Fibroblast of lung (primary cell): ENCODE measurements around the gene GLTPD2. TPM values are rescaled to one million over a fixed set of nuclear protein-coding genes. Genes with fewer than 3 reads are reported as not detected.

ENCODE experiments used
- DNase-seq, 2 donors: peaks; one replicate each; pipeline versions ENCODE4 v3.0.0 to v3.0.0-alpha.2; 2010; ENCODE audit warnings: low read depth in 2 of 2
- H2AFZ ChIP-seq: 2 replicates; pipeline ENCODE4 v1.5.1; 2012; ENCODE audit warnings: low read length, control low read depth, inconsistent platforms
- H3K27ac ChIP-seq: 2 replicates; pipeline ENCODE4 v1.5.1; 2011; ENCODE audit warnings: low read length, control low read depth; ENCODE audit not compliant: insufficient read depth
- H3K27me3 ChIP-seq: 2 replicates; pipeline ENCODE4 v1.5.1; 2011; ENCODE audit warnings: mild to moderate bottlenecking, low read length; ENCODE audit not compliant: control insufficient read depth, insufficient read depth
- H3K36me3 ChIP-seq: 2 replicates; pipeline ENCODE4 v1.5.1; 2011; ENCODE audit warnings: low read length; ENCODE audit not compliant: control insufficient read depth, insufficient read depth
- H3K4me1 ChIP-seq: 2 replicates; pipeline ENCODE4 v1.5.1; 2011; ENCODE audit warnings: low read length; ENCODE audit not compliant: control insufficient read depth, insufficient read depth; ENCODE audit errors: extremely low read depth
- H3K4me2 ChIP-seq: 2 replicates; pipeline ENCODE4 v1.5.1; 2011; ENCODE audit warnings: low read length, control low read depth; ENCODE audit not compliant: insufficient read depth; ENCODE audit errors: extremely low read depth
- H3K4me3 ChIP-seq, 4 experiments: fragments of 200-600 bp in 1 of 4; sonication (generic) in 1 of 4; replicated peaks in 1 of 4; 2 replicates each; pipeline ENCODE4 v1.5.1; 2011 to 2016; ENCODE audit warnings: low read length in 4 of 4, low read depth in 3 of 4, mild to moderate bottlenecking in 3 of 4, control low read depth in 2 of 4, inconsistent platforms in 1 of 4, mixed read lengths in 1 of 4; ENCODE audit not compliant: insufficient read depth in 1 of 4; ENCODE audit errors: control extremely low read depth in 1 of 4
- H3K79me2 ChIP-seq: 2 replicates; pipeline ENCODE4 v1.5.1; 2012; ENCODE audit warnings: mild to moderate bottlenecking, low read length, inconsistent platforms; ENCODE audit not compliant: control insufficient read depth, insufficient read depth
- H3K9ac ChIP-seq: 2 replicates; pipeline ENCODE4 v1.5.1; 2011; ENCODE audit warnings: mild to moderate bottlenecking, low read length, control low read depth; ENCODE audit not compliant: insufficient read depth
- H3K9me3 ChIP-seq: 2 replicates; pipeline ENCODE4 v1.5.1; 2012; ENCODE audit warnings: low read depth, low read length; ENCODE audit not compliant: control insufficient read depth, insufficient read depth
- H4K20me1 ChIP-seq: 2 replicates; pipeline ENCODE4 v1.5.1; 2011; ENCODE audit warnings: low read length; ENCODE audit not compliant: control insufficient read depth, insufficient read depth; ENCODE audit errors: extremely low read depth
- EZH2 ChIP-seq: IDR thresholded peaks from 2 replicates; pipeline ENCODE4 v1.5.1; 2012; ENCODE audit warnings: low read length, control low read depth, mild to moderate bottlenecking; ENCODE audit errors: missing control alignments
- polyA plus RNA-seq, 2 donors: library from polyadenylated mRNA; depleted of rRNA in 1 of 2; stranded (reverse) in 1 of 2; unstranded in 1 of 2; fragments of >200 nt; gene quantifications; 2 replicates each; pipeline ENCODE4 v1.2.1, GENCODE V29; 2011 to 2012; ENCODE audit warnings: missing spikeins in 1 of 2
- total RNA-seq: library from RNA; depleted of rRNA; stranded (reverse); fragments of >200 nt; gene quantifications from 2 replicates; pipeline ENCODE4 v1.2.1, GENCODE V29; 2014
- TF ChIP-seq, protein P1 (sequence below), 2 donors: IDR thresholded peaks in 1 of 2; conservative IDR thresholded peaks in 1 of 2; 1 replicate in 1 of 2; 2 replicates in 1 of 2; pipeline ENCODE4 v1.5.1; 2011 to 2012; ENCODE audit warnings: low read length in 2 of 2, control low read depth in 1 of 2, inconsistent platforms in 1 of 2, low read depth in 1 of 2, mild to moderate bottlenecking in 1 of 2

The GLTPD2 gene
- total and polyA plus RNA-seq, 2 donors (not counting 1 experiment from before 2014, with no cell fraction given), result not detected

GRCh38 chr17:4818276-4818675, 29.5 kb downstream of the GLTPD2 start:
- no peaks in the 10 kb centered on the region for H3K79me2 ChIP-seq
- DNase-seq, result no peak
- H2AFZ ChIP-seq, result no peak overlapping the region
- TF ChIP-seq, protein P1, sequence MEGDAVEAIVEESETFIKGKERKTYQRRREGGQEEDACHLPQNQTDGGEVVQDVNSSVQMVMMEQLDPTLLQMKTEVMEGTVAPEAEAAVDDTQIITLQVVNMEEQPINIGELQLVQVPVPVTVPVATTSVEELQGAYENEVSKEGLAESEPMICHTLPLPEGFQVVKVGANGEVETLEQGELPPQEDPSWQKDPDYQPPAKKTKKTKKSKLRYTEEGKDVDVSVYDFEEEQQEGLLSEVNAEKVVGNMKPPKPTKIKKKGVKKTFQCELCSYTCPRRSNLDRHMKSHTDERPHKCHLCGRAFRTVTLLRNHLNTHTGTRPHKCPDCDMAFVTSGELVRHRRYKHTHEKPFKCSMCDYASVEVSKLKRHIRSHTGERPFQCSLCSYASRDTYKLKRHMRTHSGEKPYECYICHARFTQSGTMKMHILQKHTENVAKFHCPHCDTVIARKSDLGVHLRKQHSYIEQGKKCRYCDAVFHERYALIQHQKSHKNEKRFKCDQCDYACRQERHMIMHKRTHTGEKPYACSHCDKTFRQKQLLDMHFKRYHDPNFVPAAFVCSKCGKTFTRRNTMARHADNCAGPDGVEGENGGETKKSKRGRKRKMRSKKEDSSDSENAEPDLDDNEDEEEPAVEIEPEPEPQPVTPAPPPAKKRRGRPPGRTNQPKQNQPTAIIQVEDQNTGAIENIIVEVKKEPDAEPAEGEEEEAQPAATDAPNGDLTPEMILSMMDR (conservative IDR thresholded peaks at IDR 0.05 in 1 of 2, IDR thresholded peaks at IDR 0.05 in 1 of 2; ENCODE audit: low read depth in 1 of 2, low read length in 2 of 2), result no peak
- TF ChIP-seq EZH2, result no peak
- H3K27ac ChIP-seq, result no peak overlapping the region
- no peaks in the 10 kb centered on the region for H3K4me1 ChIP-seq
- no peaks in the 10 kb centered on the region for H3K9me3 ChIP-seq
- H3K4me3 ChIP-seq, result no peak overlapping the region
- no peaks in the 10 kb centered on the region for H4K20me1 ChIP-seq
- H3K4me2 ChIP-seq, result no peak overlapping the region
- no peaks in the 10 kb centered on the region for H3K27me3 ChIP-seq
- H3K36me3 ChIP-seq, result peaks cover 5% of the 10 kb centered on the region
- no peak overlapping the region for H3K9ac ChIP-seq

DNA sequence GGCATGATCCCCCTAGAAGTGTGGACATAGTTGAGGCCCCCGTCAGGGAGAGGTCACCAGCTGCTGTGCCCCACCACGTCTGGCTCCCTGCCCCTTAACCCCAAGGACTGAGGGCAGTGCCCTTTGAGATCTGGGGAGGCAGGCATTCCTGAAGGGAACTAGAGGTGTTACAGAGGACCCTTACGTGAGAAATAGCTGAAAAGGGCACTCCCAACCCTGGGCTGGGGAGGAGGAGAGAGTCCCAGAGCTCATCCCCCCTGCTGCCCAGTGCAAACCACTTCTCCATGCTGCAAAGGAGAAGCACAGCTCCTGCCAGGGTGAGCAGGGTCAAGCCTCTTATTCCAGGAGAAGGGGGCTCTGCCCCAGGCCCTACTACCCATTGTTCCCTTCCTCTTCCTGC, 34.1 kb downstream of the GLTPD2 start:
- no peak for DNase-seq
- Histone ChIP-seq H3K27me3 (no peaks in the 10 kb centered on the region), H3K4me2 (no peak overlapping the region), H3K27ac (no peak overlapping the region), H3K79me2 (no peaks in the 10 kb centered on the region), H3K4me1 (no peaks in the 10 kb centered on the region), H2AFZ (no peak overlapping the region), H3K9ac (no peak overlapping the region), H4K20me1 (no peaks in the 10 kb centered on the region), H3K36me3 (no peaks in the 10 kb centered on the region), H3K9me3 (no peaks in the 10 kb centered on the region), H3K4me3 (no peak overlapping the region)
- no peak for TF ChIP-seq EZH2
- TF ChIP-seq, protein P1 (conservative IDR thresholded peaks at IDR 0.05 in 1 of 2, IDR thresholded peaks at IDR 0.05 in 1 of 2; ENCODE audit: low read depth in 1 of 2, low read length in 2 of 2), result no peak

- H2AFZ ChIP-seq, result no peak overlapping the region
- no peak overlapping the region for H3K27ac ChIP-seq
- H3K79me2 ChIP-seq, result no peaks in the 10 kb centered on the region
- no peaks in the 10 kb centered on the region for H4K20me1 ChIP-seq
- H3K4me3 ChIP-seq, result no peak overlapping the region
- TF ChIP-seq, protein P1 (conservative IDR thresholded peaks at IDR 0.05 in 1 of 2, IDR thresholded peaks at IDR 0.05 in 1 of 2; ENCODE audit: low read depth in 1 of 2, low read length in 2 of 2), result no peak
- no peak for TF ChIP-seq EZH2
- H3K4me1 ChIP-seq, result no peaks in the 10 kb centered on the region
- H3K4me2 ChIP-seq, result no peak overlapping the region
- H3K9me3 ChIP-seq, result no peaks in the 10 kb centered on the region
- H3K27me3 ChIP-seq, result no peaks in the 10 kb centered on the region
- H3K9ac ChIP-seq, result no peak overlapping the region
- no peak for DNase-seq
- no peaks in the 10 kb centered on the region for H3K36me3 ChIP-seq
Measured at GRCh38 chr17:4823373-4824089, 34.8 kb downstream of the GLTPD2 start.
